SK-N-SH (cell line): ENCODE measurements around the gene PRICKLE4. TPM values are rescaled to one million over a fixed set of nuclear protein-coding genes. Genes with fewer than 3 reads are reported as not detected.

Source experiments
- CTCF ChIA-PET: fragments of 300-600, 350-600 bp; formaldehyde crosslinking; extraction: SDS; loops from one replicate; lab custom pipeline; 2021; lab: Yijun Ruan, JAX
- POLR2A ChIA-PET: fragments of 350-600 bp; sonication (Branson Sonifier 250); formaldehyde crosslinking; extraction: SDS; loops from one replicate; lab custom pipeline; 2020; ENCODE audit warnings: antibody characterized with exemption, inconsistent platforms; lab: Yijun Ruan, JAX
- DNase-seq: peaks from one replicate; pipeline ENCODE4 v3.0.0; 2012
- H2AFZ ChIP-seq: fragments of 200-600 bp; sonication (generic); 2 replicates; pipeline ENCODE4 v1.8.1; 2016; ENCODE audit warnings: antibody characterized with exemption, mild to moderate bottlenecking, low read depth
- H3F3A ChIP-seq: fragments of 200-600 bp; sonication (generic); replicated peaks from 2 replicates; pipeline ENCODE3; 2016; ENCODE audit warnings: antibody characterized with exemption, mild to moderate bottlenecking; ENCODE audit not compliant: insufficient read depth
- H3K27ac ChIP-seq, 2 experiments: fragments of 200-500 bp in 1 of 2; fragments of 200-600 bp in 1 of 2; sonication (Bioruptor generic) in 1 of 2; sonication (generic), shearing (Covaris generic) in 1 of 2; 2 replicates each; pipeline versions ENCODE4 v1.5.1 to v1.6.1; 2014 to 2016; ENCODE audit warnings: low read depth in 2 of 2, inconsistent platforms in 1 of 2, low read length in 1 of 2, mild to moderate bottlenecking in 1 of 2, mixed read lengths in 1 of 2
- H3K27me3 ChIP-seq: fragments of 200-600 bp; sonication (generic), shearing (Covaris generic); 2 replicates; pipeline ENCODE4 v1.6.1; 2016; ENCODE audit warnings: mixed run types; ENCODE audit not compliant: insufficient read depth
- H3K36me3 ChIP-seq, 2 experiments: fragments of 200-500 bp in 1 of 2; fragments of 200-600 bp in 1 of 2; sonication (Bioruptor generic) in 1 of 2; sonication (generic) in 1 of 2; replicated peaks in 1 of 2; 2 replicates each; pipeline versions ENCODE3 to v1.5.1; 2014 to 2016; ENCODE audit warnings: low read length in 1 of 2, mild to moderate bottlenecking in 1 of 2; ENCODE audit not compliant: insufficient read depth in 2 of 2, control insufficient read depth in 1 of 2
- H3K4me1 ChIP-seq, 2 experiments: fragments of 200-500 bp in 1 of 2; fragments of 200-600 bp in 1 of 2; sonication (Bioruptor generic) in 1 of 2; sonication (generic), shearing (Covaris generic) in 1 of 2; 2 replicates each; pipeline versions ENCODE4 v1.5.1 to v1.6.1; 2014 to 2016; ENCODE audit warnings: low read depth in 1 of 2, low read length in 1 of 2, mixed run types in 1 of 2; ENCODE audit not compliant: insufficient read depth in 2 of 2, control insufficient read depth in 1 of 2
- H3K4me2 ChIP-seq: fragments of 200-600 bp; sonication (generic), shearing (Covaris generic); 2 replicates; pipeline ENCODE4 v1.6.1; 2017; ENCODE audit warnings: mixed run types
- H3K4me3 ChIP-seq, 2 experiments: fragments of 200-500 bp in 1 of 2; fragments of 200-600 bp in 1 of 2; sonication (Bioruptor generic) in 1 of 2; sonication (generic), shearing (Covaris generic) in 1 of 2; 2 replicates each; pipeline versions ENCODE4 v1.5.1 to v1.8.1; 2014 to 2016; ENCODE audit warnings: low read depth in 2 of 2, inconsistent platforms in 1 of 2, low read length in 1 of 2, mild to moderate bottlenecking in 1 of 2, mixed read lengths in 1 of 2, moderate library complexity in 1 of 2
- H3K79me2 ChIP-seq: fragments of 200-600 bp; sonication (generic); 2 replicates; pipeline ENCODE4 v1.8.1; 2017; ENCODE audit warnings: mild to moderate bottlenecking; ENCODE audit not compliant: insufficient read depth
- H3K9ac ChIP-seq: fragments of 200-600 bp; sonication (generic); 2 replicates; pipeline ENCODE4 v1.6.1; 2017; ENCODE audit warnings: mixed run types
- H3K9me2 ChIP-seq: fragments of 200-600 bp; sonication (generic); 2 replicates; pipeline ENCODE4 v1.6.1; 2017; ENCODE audit warnings: mixed run types
- H3K9me3 ChIP-seq: fragments of 200-600 bp; sonication (generic); 2 replicates; pipeline ENCODE4 v1.6.1; 2017; ENCODE audit warnings: mixed run types, mild to moderate bottlenecking, moderate library complexity
- H4K20me1 ChIP-seq: fragments of 200-600 bp; sonication (generic); 2 replicates; pipeline ENCODE4 v1.6.1; 2017; ENCODE audit warnings: mild to moderate bottlenecking, mixed run types; ENCODE audit not compliant: insufficient read depth
- ELF1 ChIP-seq: IDR thresholded peaks from 2 replicates; pipeline ENCODE4 v1.4.0; 2012
- EZH2phosphoT487 ChIP-seq: fragments of 200-600 bp; sonication (generic); IDR thresholded peaks from 2 replicates; pipeline ENCODE4 v1.6.1; 2017; ENCODE audit warnings: low read depth, mixed run types, mild to moderate bottlenecking, antibody characterized with exemption, moderate library complexity, borderline replicate concordance
- FOXJ3 ChIP-seq: sonication (generic); formaldehyde crosslinking; IDR thresholded peaks from 2 replicates; pipeline ENCODE4 v1.5.1; 2020; ENCODE audit warnings: mild to moderate bottlenecking, missing genetic modification reagents
- GATA2 ChIP-seq: sonication (generic); formaldehyde crosslinking; IDR thresholded peaks from 2 replicates; pipeline ENCODE4 v1.5.0; 2020; ENCODE audit warnings: mild to moderate bottlenecking, missing genetic modification reagents
- MXI1 ChIP-seq: IDR thresholded peaks from 2 replicates; pipeline ENCODE4 v1.6.1; 2012; ENCODE audit warnings: mild to moderate bottlenecking, low read depth, low read length, improper control_type of control experiment
- RAD21 ChIP-seq: IDR thresholded peaks from 2 replicates; pipeline ENCODE4 v1.6.1; 2012; ENCODE audit warnings: mild to moderate bottlenecking, low read length
- RCOR1 ChIP-seq: fragments of 150-350 bp; IDR thresholded peaks from 2 replicates; pipeline ENCODE4 v1.6.1; 2017; ENCODE audit warnings: antibody characterized with exemption, low read length
- RFX5 ChIP-seq: IDR thresholded peaks from 2 replicates; pipeline ENCODE4 v1.6.1; 2012; ENCODE audit warnings: mild to moderate bottlenecking, improper control_type of control experiment, low read length
- RXRA ChIP-seq: IDR thresholded peaks from 2 replicates; pipeline ENCODE4 v1.4.0; 2012; ENCODE audit warnings: low read depth, mild to moderate bottlenecking, borderline replicate concordance
- SMC3 ChIP-seq: IDR thresholded peaks from 2 replicates; pipeline ENCODE4 v1.6.1; 2012; ENCODE audit warnings: low read depth, low read length, improper control_type of control experiment
- TCF12 ChIP-seq: IDR thresholded peaks from 2 replicates; pipeline ENCODE4 v1.4.0; 2012
- YY1 ChIP-seq: IDR thresholded peaks from 2 replicates; pipeline ENCODE4 v1.4.0; 2012; ENCODE audit warnings: low read depth, mild to moderate bottlenecking
- WGBS: methylation state at CpG from one replicate; pipeline ENCODE4 v1.1.6; 2017; ENCODE audit warnings: low lambda C conversion rate; 5-methylcytosine and 5-hydroxymethylcytosine counted together
- polyA plus RNA-seq, 3 experiments: library from polyadenylated mRNA; depleted of rRNA; stranded (reverse); fragments of >200 nt; gene quantifications; 2 replicates each; pipeline ENCODE4 v1.2.3, GENCODE V29; 2012
- TF ChIP-seq, protein P1 (sequence below): IDR thresholded peaks from 2 replicates; pipeline ENCODE4 v1.4.0; 2012; ENCODE audit warnings: low read depth
- TF ChIP-seq, protein P2 (sequence below): IDR thresholded peaks from 2 replicates; pipeline ENCODE4; 2012
- TF ChIP-seq, protein P3 (sequence below): fragments of 150-350 bp; IDR thresholded peaks from 2 replicates; pipeline ENCODE4 v1.6.1; 2017; ENCODE audit warnings: antibody characterized with exemption, low read length, low read depth, borderline replicate concordance
- TF ChIP-seq, protein P4 (sequence below): fragments of 150-350 bp; IDR thresholded peaks from 2 replicates; pipeline ENCODE4 v1.6.1; 2016; ENCODE audit warnings: mild to moderate bottlenecking, low read depth, low read length
- TF ChIP-seq, protein P5 (sequence below): fragments of 200-600 bp; sonication (generic); IDR thresholded peaks from 2 replicates; pipeline ENCODE4 v1.6.1; 2017; ENCODE audit warnings: antibody characterized with exemption, mild to moderate bottlenecking, moderate library complexity

PRICKLE4 gene
- polyA plus RNA-seq, 1 of the 3 experiments (the other 2 are of a cell fraction), result 3.9 TPM

DNA sequence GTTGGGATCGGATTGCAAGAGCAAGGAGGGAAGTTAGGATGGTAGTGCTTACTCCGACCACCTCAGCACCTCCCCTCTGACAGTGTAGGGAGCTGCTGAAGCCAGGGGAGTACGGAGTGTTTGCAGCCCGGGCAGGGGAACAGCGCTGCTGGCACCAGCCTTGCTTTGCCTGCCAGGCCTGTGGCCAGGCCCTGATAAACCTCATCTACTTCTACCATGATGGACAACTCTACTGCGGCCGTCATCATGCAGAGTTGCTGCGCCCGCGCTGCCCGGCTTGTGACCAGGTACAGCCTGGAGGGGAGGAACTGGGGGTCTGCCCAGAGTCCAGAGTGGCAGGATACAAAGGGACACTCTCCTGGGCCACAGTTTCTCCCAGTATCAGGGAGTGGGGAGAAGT lies 4.7 kb downstream of the PRICKLE4 start:
- Histone ChIP-seq H3K27me3 (no peaks in the 10 kb centered on the region), H2AFZ (no peak overlapping the region), H3K36me3 (peaks cover 17 to 23% of the 10 kb centered on the region in 2 experiments), H3K27ac (no peak overlapping the region), H3F3A (peaks cover 15% of the 10 kb centered on the region), H3K4me2 (peak overlapping the region; percentile 92), H3K9me2 (no peaks in the 10 kb centered on the region), H3K9ac (no peak overlapping the region), H4K20me1 (no peaks in the 10 kb centered on the region), H3K4me3 (0 out of 4 replicates have a peak overlapping the region, but pooled peaks of 1 of the 2 experiments have one; percentile 100), H3K9me3 (no peaks in the 10 kb centered on the region)
- ChIA-PET CTCF (interaction anchor here (0.8 to 8.9 kb wide), 21 partner anchors 9 to 417 kb away, joined by 3 to 118 read pairs (median 8); partner anchors contain the start of genes BYSL, MED20 and TFEB), POLR2A (interaction anchor here (3.5 kb wide), 1 partner anchor 51 kb away, joined by 23 read pairs; the partner anchor contains the start of gene TFEB)
- 95% methylated on average over 8 of the region's 11 CpGs for WGBS
- DNase-seq, result no peak
- no peak for TF ChIP-seq EZH2phosphoT487
- TF ChIP-seq, protein P1, sequence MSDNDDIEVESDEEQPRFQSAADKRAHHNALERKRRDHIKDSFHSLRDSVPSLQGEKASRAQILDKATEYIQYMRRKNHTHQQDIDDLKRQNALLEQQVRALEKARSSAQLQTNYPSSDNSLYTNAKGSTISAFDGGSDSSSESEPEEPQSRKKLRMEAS, result no peak
- TF ChIP-seq, protein P2, sequence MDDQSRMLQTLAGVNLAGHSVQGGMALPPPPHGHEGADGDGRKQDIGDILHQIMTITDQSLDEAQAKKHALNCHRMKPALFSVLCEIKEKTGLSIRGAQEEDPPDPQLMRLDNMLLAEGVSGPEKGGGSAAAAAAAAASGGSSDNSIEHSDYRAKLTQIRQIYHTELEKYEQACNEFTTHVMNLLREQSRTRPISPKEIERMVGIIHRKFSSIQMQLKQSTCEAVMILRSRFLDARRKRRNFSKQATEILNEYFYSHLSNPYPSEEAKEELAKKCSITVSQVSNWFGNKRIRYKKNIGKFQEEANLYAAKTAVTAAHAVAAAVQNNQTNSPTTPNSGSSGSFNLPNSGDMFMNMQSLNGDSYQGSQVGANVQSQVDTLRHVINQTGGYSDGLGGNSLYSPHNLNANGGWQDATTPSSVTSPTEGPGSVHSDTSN, result no peak
- TF ChIP-seq RFX5, result no peak
- TF ChIP-seq RAD21, result no peak
- TF ChIP-seq, all 33 proteins: peak for 0
- H3K79me2 ChIP-seq, result peaks cover 26% of the 10 kb centered on the region
- peaks cover 14 to 26% of the 10 kb centered on the region in 2 experiments; a peak in 2 of 4 replicates for H3K4me1 ChIP-seq

DNA sequence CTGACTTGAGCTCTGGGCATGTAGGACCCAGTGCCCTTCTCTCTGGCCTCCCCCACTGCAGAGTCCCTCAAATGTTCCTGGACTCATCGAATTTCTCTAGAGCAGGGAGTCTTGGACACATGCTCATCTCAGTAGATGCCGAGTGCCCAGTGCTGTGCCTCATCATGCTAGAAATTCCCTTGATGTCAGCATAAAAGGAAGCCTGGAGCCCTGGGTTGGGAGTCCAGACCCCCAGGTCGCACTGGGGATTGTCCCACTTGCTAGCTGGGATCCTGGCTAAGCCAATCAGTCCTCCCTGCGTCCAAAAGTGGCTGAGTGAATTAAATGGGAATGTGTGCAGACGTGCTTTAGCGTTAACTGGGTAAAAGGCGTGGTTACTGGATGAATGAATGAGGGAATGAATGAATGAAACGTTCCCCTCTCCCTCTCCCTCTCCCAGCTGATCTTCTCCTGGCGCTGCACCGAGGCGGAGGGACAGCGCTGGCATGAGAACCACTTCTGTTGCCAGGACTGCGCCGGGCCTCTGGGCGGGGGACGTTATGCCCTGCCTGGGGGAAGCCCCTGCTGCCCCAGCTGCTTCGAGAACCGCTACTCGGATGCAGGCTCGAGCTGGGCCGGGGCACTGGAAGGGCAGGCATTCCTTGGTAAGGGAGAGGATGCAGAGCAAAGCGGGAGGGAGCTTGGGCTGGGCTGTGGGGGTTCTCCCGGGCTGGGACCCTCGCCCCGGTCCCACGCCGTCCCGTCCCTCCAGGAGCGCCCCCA lies 5.3 kb downstream of the PRICKLE4 start:
- ChIA-PET CTCF (interaction anchor here (0.7 to 8.9 kb wide), 46 partner anchors 8 to 418 kb away, joined by 3 to 118 read pairs (median 8); partner anchors contain the start of genes BYSL, CCND3, MED20 and TFEB), POLR2A (interaction anchor here (3.5 kb wide), 1 partner anchor 52 kb away, joined by 23 read pairs; the partner anchor contains the start of gene TFEB)
- H3K36me3 ChIP-seq, result peaks cover 24 to 29% of the 10 kb centered on the region in 2 experiments
- H3K4me1 ChIP-seq, result peaks cover 14 to 25% of the 10 kb centered on the region in 2 experiments; a peak in 2 of 4 replicates
- no peaks in the 10 kb centered on the region for H4K20me1 ChIP-seq
- H3K27me3 ChIP-seq, result no peaks in the 10 kb centered on the region
- WGBS, result 41% methylated on average over 10 of the region's 29 CpGs
- no peak for DNase-seq
- peak overlapping the region; percentile 66 to 100 for H3K4me3 ChIP-seq
- peaks cover 26% of the 10 kb centered on the region for H3K79me2 ChIP-seq
- no peaks in the 10 kb centered on the region for H3K9me2 ChIP-seq
- no peaks in the 10 kb centered on the region for H3K9me3 ChIP-seq
- peak overlapping the region in 1 of 2 experiments; percentile 65; a peak in 3 of 4 replicates for H3K27ac ChIP-seq
- H2AFZ ChIP-seq, result peak overlapping the region; percentile 65; the same call in 1 of the 2 replicates
- peak overlapping the region; percentile 92 for H3K4me2 ChIP-seq
- H3K9ac ChIP-seq, result peak overlapping the region; percentile 100; the same call in 1 of the 2 replicates
- peaks cover 21% of the 10 kb centered on the region for H3F3A ChIP-seq
- TF ChIP-seq, protein P3, sequence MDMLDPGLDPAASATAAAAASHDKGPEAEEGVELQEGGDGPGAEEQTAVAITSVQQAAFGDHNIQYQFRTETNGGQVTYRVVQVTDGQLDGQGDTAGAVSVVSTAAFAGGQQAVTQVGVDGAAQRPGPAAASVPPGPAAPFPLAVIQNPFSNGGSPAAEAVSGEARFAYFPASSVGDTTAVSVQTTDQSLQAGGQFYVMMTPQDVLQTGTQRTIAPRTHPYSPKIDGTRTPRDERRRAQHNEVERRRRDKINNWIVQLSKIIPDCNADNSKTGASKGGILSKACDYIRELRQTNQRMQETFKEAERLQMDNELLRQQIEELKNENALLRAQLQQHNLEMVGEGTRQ, result no peak
- no peak for TF ChIP-seq SMC3
- no peak for TF ChIP-seq EZH2phosphoT487
- TF ChIP-seq FOXJ3, result no peak
- TF ChIP-seq, protein P1, result no peak
- TF ChIP-seq MXI1, result no peak
- no peak for TF ChIP-seq TCF12
- TF ChIP-seq YY1, result no peak
- TF ChIP-seq, protein P2, result no peak
- TF ChIP-seq, protein P4, sequence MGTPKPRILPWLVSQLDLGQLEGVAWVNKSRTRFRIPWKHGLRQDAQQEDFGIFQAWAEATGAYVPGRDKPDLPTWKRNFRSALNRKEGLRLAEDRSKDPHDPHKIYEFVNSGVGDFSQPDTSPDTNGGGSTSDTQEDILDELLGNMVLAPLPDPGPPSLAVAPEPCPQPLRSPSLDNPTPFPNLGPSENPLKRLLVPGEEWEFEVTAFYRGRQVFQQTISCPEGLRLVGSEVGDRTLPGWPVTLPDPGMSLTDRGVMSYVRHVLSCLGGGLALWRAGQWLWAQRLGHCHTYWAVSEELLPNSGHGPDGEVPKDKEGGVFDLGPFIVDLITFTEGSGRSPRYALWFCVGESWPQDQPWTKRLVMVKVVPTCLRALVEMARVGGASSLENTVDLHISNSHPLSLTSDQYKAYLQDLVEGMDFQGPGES, result no peak
- no peak for TF ChIP-seq RCOR1
- TF ChIP-seq, protein P5, sequence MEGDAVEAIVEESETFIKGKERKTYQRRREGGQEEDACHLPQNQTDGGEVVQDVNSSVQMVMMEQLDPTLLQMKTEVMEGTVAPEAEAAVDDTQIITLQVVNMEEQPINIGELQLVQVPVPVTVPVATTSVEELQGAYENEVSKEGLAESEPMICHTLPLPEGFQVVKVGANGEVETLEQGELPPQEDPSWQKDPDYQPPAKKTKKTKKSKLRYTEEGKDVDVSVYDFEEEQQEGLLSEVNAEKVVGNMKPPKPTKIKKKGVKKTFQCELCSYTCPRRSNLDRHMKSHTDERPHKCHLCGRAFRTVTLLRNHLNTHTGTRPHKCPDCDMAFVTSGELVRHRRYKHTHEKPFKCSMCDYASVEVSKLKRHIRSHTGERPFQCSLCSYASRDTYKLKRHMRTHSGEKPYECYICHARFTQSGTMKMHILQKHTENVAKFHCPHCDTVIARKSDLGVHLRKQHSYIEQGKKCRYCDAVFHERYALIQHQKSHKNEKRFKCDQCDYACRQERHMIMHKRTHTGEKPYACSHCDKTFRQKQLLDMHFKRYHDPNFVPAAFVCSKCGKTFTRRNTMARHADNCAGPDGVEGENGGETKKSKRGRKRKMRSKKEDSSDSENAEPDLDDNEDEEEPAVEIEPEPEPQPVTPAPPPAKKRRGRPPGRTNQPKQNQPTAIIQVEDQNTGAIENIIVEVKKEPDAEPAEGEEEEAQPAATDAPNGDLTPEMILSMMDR, result no peak
- TF ChIP-seq ELF1, result no peak
- TF ChIP-seq GATA2, result no peak
- TF ChIP-seq RXRA, result no peak
- no peak for TF ChIP-seq RAD21
